Epithelial cell of proximal tubule (primary cell): ENCODE measurements around the gene ZFP64. TPM values are rescaled to one million over a fixed set of nuclear protein-coding genes. Genes with fewer than 3 reads are reported as not detected.
"Not testable (repeated sequence)": the region's sequence is repeated elsewhere in the genome, so short reads cannot be mapped to it uniquely, and the experiment has no call there.

Source experiments
- DNase-seq: peaks from one replicate; pipeline ENCODE4 v3.0.0-alpha.2; 2011; ENCODE audit warnings: low read depth
- H3K4me3 ChIP-seq: 2 replicates; pipeline ENCODE4 v1.5.1; 2011; ENCODE audit warnings: low read depth, mild to moderate bottlenecking, low read length
- total RNA-seq: library from RNA; depleted of rRNA; stranded (reverse); fragments of >200 nt; gene quantifications from 2 replicates; pipeline ENCODE4 v1.2.3, GENCODE V29; 2015
- TF ChIP-seq, protein P1 (sequence below): conservative IDR thresholded peaks from 2 replicates; pipeline ENCODE4 v1.5.1; 2012; ENCODE audit warnings: low read depth, mild to moderate bottlenecking, low read length

ZFP64 gene
- total RNA-seq, 1 donor from 2014 or later = 66.4 TPM

- DNase-seq = peak; percentile 81
- H3K4me3 ChIP-seq = no peak overlapping the region
- TF ChIP-seq, protein P1, sequence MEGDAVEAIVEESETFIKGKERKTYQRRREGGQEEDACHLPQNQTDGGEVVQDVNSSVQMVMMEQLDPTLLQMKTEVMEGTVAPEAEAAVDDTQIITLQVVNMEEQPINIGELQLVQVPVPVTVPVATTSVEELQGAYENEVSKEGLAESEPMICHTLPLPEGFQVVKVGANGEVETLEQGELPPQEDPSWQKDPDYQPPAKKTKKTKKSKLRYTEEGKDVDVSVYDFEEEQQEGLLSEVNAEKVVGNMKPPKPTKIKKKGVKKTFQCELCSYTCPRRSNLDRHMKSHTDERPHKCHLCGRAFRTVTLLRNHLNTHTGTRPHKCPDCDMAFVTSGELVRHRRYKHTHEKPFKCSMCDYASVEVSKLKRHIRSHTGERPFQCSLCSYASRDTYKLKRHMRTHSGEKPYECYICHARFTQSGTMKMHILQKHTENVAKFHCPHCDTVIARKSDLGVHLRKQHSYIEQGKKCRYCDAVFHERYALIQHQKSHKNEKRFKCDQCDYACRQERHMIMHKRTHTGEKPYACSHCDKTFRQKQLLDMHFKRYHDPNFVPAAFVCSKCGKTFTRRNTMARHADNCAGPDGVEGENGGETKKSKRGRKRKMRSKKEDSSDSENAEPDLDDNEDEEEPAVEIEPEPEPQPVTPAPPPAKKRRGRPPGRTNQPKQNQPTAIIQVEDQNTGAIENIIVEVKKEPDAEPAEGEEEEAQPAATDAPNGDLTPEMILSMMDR = no peak
These were observed 39.7 kb upstream of the ZFP64 start for GRCh38 chr20:52231230-52231746.

- TF ChIP-seq, protein P1 = no peak
- H3K4me3 ChIP-seq = no peak overlapping the region
- no peak for DNase-seq
These were observed 38.8 kb upstream of the ZFP64 start for GRCh38 chr20:52230409-52230808.

GRCh38 chr20:52229346-52229745 lies 37.8 kb upstream of the ZFP64 start:
- not testable (repeated sequence) for DNase-seq, H3K4me3 ChIP-seq

DNA sequence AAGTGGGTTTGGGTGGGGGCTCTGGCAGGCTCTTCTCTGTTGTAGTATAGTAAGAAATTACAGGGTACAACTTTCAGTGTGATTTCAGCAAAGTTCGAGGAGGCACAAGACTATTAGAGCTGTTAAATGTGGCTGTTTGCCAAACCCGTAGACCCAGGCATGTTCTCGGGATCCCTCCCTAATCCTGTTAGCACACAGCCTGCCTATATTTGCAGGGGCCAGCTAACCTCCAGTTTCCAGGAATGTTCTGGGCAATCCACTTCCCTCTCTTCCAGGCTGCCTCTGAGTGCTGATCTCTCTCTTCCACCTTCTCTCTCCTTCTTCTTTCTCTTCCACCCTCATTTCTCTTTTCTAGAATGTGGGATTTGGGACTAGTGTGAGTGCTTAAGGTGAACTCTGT lies 34.8 kb upstream of the ZFP64 start:
- TF ChIP-seq, protein P1 = no peak
- DNase-seq = no peak
- no peak overlapping the region for H3K4me3 ChIP-seq

DNA sequence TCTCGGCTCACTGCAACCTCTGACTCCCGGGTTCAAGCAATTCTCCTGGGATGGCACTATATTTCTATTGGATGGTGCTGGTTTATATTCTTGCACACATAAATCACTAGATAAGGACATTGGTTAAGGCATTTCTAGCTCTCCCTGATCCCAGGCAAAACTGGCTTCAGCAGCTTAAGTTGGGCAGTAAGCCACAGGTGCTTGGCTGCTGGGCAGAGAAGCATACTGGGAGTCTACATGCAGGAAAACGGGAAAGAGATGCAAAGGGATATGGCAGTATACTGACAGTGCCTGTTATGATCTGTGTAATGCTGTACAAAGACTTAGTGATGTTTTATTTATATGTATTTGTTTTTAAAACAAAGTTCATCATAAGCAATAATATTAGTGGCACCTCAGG lies 33.3 kb upstream of the ZFP64 start:
- TF ChIP-seq, protein P1 = no peak
- DNase-seq = no peak
- no peak overlapping the region for H3K4me3 ChIP-seq

GRCh38 chr20:52221362-52221761 lies 29.8 kb upstream of the ZFP64 start:
- not testable (repeated sequence) for DNase-seq, H3K4me3 ChIP-seq

DNA sequence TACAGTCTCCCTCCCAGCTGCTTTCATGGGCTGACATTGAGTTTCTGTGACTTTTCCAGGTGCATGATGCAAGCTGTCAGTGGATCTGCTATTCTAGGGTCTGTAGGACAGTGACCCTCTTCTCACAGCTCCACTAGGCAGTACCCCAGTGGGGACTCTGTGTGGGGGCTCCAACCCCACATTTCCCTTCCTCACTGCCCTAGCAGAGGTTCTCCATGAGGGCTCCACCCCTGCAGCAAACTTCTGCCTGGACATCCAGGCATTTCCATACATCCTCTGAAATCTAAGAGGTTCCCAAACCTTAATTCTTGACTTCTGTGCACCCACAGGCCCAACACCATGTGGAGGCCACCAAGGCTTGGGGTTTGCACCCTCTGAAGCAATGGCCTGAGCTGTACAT lies 29.3 kb upstream of the ZFP64 start:
- H3K4me3 ChIP-seq, DNase-seq: not testable (repeated sequence)

DNA sequence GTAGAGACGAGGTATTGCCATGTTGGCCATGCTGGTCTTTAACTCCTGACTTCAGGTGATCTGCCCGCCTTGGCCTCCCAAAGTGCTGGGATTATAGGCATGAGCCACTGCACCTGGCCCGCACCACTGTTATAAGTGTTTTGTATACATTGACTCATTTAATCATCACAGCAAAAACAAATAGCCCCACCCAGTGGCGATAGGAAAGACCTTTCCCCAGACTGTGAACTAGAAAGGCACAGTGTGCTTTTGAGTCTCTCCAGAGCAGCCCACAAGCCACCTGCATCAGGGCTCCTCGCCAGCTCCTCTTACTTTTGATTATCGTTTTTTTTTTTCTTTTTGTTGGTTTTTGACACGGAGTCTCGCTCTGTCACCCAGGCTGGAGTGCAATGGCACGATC lies 27.9 kb upstream of the ZFP64 start:
- no peak for DNase-seq
- no peak overlapping the region for H3K4me3 ChIP-seq
- TF ChIP-seq, protein P1 = no peak

DNA sequence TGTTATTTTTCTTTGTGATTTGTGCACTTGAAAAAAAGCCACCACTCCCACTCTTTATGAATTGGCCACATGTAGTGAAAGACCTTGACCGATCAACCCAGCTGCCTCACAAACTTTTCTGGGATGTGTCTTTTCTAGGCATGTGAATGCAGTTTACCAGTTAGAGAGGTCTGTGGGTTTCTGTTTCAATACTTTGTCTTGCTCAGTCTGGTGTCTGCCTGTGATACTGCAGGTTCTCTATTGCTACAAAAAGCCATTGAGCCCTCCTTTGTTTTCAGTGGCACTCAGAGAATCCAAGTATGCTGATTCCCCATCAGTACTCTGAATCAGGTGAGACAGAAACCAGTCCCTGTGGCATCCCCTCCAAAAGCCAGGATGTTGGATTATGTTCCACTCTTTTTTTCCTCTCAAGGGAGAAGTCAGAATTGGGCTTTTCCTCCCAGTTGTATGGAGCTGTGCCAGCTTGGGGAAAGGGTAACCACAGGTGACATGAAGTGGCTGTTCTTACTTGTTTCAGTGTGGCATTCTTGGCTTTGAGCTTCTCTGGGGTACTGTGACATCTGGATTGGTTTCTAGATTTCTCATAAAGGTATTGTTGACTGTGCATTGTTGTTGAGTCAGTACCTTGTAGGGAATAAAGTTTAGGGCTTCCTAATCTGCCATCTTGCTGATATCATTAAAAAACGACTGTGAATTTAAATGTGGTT lies 26.3 kb upstream of the ZFP64 start:
- no peak for DNase-seq
- TF ChIP-seq, protein P1 = no peak

More for the DNA sequence above, 26.3 kb upstream of the ZFP64 start:
- no peak overlapping the region for H3K4me3 ChIP-seq
